ENCODE results near the gene CLBA1. TPM values are rescaled to one million over a fixed set of nuclear protein-coding genes. Genes with fewer than 3 reads are reported as not detected.
"Not testable (repeated sequence)": the region's sequence is repeated elsewhere in the genome, so short reads cannot be mapped to it uniquely, and the experiment has no call there.

Gene CLBA1
- total RNA-seq, 4 donors from 2014 or later: 2.2 to 11.7 (median 6.5) TPM

- intact Hi-C loops (cut with DNase I; ENCODE audit: low total_unique reads): no loop called here
- DNase-seq (ENCODE audit: low spot score in 2 of 2): no peak
- TF ChIP-seq POLR2A (IDR thresholded peaks at IDR 0.05): no peak
- TF ChIP-seq CTCF (IDR thresholded peaks at IDR 0.05): no peak
- WGBS, 2 donors: 23 to 25% methylated on average over 1 of the region's 1 CpG
- H3K4me3 ChIP-seq (ENCODE audit: low read depth, poor library complexity, severe bottlenecking): no peak overlapping the region
Observed at GRCh38 chr14:105026802-105027563, 41.4 kb downstream of the CLBA1 start.

- H3K4me3 ChIP-seq (ENCODE audit: low read depth, poor library complexity, severe bottlenecking); intact Hi-C loops (cut with DNase I; ENCODE audit: low total_unique reads); DNase-seq (ENCODE audit: low spot score in 2 of 2): not testable (repeated sequence)
- 58 to 72% methylated on average over 4 of the region's 4 CpGs for WGBS, 2 donors
Observed at GRCh38 chr14:105027718-105028117, 42.1 kb downstream of the CLBA1 start.

- H3K4me3 ChIP-seq (ENCODE audit: low read depth, poor library complexity, severe bottlenecking): no peak overlapping the region
- 52 to 57% methylated on average over 12 of the region's 12 CpGs for WGBS, 2 donors
- DNase-seq (ENCODE audit: low spot score in 2 of 2): peak in 1 of 2 donors; percentile 56
- intact Hi-C loops (cut with DNase I; ENCODE audit: low total_unique reads): no loop called here
- TF ChIP-seq POLR2A (IDR thresholded peaks at IDR 0.05) (no peak), CTCF (IDR thresholded peaks at IDR 0.05) (no peak)
Observed at GRCh38 chr14:105028251-105028927, 42.8 kb downstream of the CLBA1 start.

- WGBS, 2 donors: 75 to 92% methylated on average over 7 of the region's 7 CpGs
- TF ChIP-seq POLR2A (IDR thresholded peaks at IDR 0.05): no peak
- no peak for TF ChIP-seq CTCF (IDR thresholded peaks at IDR 0.05)
- no peak overlapping the region for H3K4me3 ChIP-seq (ENCODE audit: low read depth, poor library complexity, severe bottlenecking)
Observed at GRCh38 chr14:105029402-105029801, 43.8 kb downstream of the CLBA1 start.

GRCh38 chr14:105030194-105030593 is 44.6 kb downstream of the CLBA1 start:
- 82 to 92% methylated on average over 2 of the region's 2 CpGs for WGBS, 2 donors
- intact Hi-C loops (cut with DNase I; ENCODE audit: low total_unique reads): no loop called here
- TF ChIP-seq CTCF (IDR thresholded peaks at IDR 0.05): no peak
- no peak for TF ChIP-seq POLR2A (IDR thresholded peaks at IDR 0.05)
- no peak for DNase-seq (ENCODE audit: low spot score in 2 of 2)
- H3K4me3 ChIP-seq (ENCODE audit: low read depth, poor library complexity, severe bottlenecking): no peak overlapping the region

More at GRCh38 chr14:105029402-105029801, 43.8 kb downstream of the CLBA1 start:
- DNase-seq (ENCODE audit: low spot score in 2 of 2): no peak
- intact Hi-C loops (cut with DNase I; ENCODE audit: low total_unique reads): no loop called here

- TF ChIP-seq POLR2A (IDR thresholded peaks at IDR 0.05) (no peak), CTCF (IDR thresholded peaks at IDR 0.05) (no peak)
- 93% methylated on average over 9 of the region's 9 CpGs for WGBS, 2 donors
- no peak overlapping the region for H3K4me3 ChIP-seq (ENCODE audit: low read depth, poor library complexity, severe bottlenecking)
- DNase-seq (ENCODE audit: low spot score in 2 of 2): no peak
- intact Hi-C loops (cut with DNase I; ENCODE audit: low total_unique reads): no loop called here
Observed at GRCh38 chr14:105030836-105031396, 45.3 kb downstream of the CLBA1 start.

DNA sequence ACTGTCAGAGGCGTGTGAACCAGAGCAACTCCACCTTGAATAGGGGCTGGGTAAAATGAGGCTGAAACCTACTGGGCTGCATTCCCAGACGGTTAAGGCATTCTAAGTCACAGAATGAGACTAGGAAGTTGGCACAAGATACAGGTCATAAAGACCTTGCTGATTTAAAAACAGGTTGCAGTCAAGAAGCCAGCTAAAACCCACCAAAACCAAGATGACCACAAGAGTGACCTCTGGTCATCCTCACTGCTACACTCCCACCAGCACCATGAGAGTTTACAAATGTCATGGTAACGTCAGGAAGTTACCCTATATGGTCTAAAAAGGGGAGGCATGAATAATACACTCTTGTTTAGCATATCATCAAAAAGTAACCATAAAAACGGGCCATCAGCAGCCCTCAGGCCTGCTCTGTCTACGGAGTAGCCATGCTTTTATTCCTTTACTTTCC is 46.9 kb downstream of the CLBA1 start:
- DNase-seq (ENCODE audit: low spot score in 2 of 2); H3K4me3 ChIP-seq (ENCODE audit: low read depth, poor library complexity, severe bottlenecking); intact Hi-C loops (cut with DNase I; ENCODE audit: low total_unique reads): not testable (repeated sequence)
- WGBS, 2 donors: 62 to 67% methylated on average over 5 of the region's 5 CpGs

GRCh38 chr14:105033412-105033900 is 47.9 kb downstream of the CLBA1 start:
- WGBS, 2 donors: 4 to 21% methylated on average over 45 of the region's 45 CpGs

More at GRCh38 chr14:105033412-105033900, 47.9 kb downstream of the CLBA1 start:
- intact Hi-C loops (cut with DNase I; ENCODE audit: low total_unique reads); DNase-seq (ENCODE audit: low spot score in 2 of 2): not testable (repeated sequence)
- peak overlapping the region; percentile 10 for H3K4me3 ChIP-seq (ENCODE audit: low read depth, poor library complexity, severe bottlenecking)

All from lower leg skin (tissue), 4 donors.